Colonic mucosa (tissue), 4 donors: ENCODE results near the gene RFT1. TPM values are rescaled to one million over a fixed set of nuclear protein-coding genes. Genes with fewer than 3 reads are reported as not detected.
"Not testable (repeated sequence)": the region's sequence is repeated elsewhere in the genome, so short reads cannot be mapped to it uniquely, and the experiment has no call there.

ENCODE experiments used
- DNase-seq: peaks from one replicate; pipeline ENCODE4 v3.0.0-alpha.2; 2020
- H3K27ac ChIP-seq: fragments of 200-600 bp; one replicate; pipeline ENCODE4 v1.8.0; 2021
- H3K27me3 ChIP-seq: fragments of 200-600 bp; one replicate; pipeline ENCODE4 v1.8.0; 2021
- H3K36me3 ChIP-seq: fragments of 200-600 bp; one replicate; pipeline ENCODE4 v1.8.0; 2021
- H3K4me1 ChIP-seq: fragments of 200-600 bp; one replicate; pipeline ENCODE4 v1.8.0; 2021; ENCODE audit warnings: mild to moderate bottlenecking
- H3K4me3 ChIP-seq: fragments of 200-600 bp; one replicate; pipeline ENCODE4 v1.8.0; 2021
- H3K9ac ChIP-seq, 2 donors: one replicate each; pipeline ENCODE4 v1.7.0; 2013; ENCODE audit warnings: control low read depth in 2 of 2, low read depth in 2 of 2, low read length in 2 of 2
- H3K9me3 ChIP-seq: fragments of 200-600 bp; one replicate; pipeline ENCODE4 v1.8.0; 2021
- intact Hi-C: fragments of 100-400 bp; cut with DNase I; formaldehyde crosslinking; loops from one replicate; pipeline ENCODE4 v1.14.1; 2022
- total RNA-seq, 2 donors: library from RNA; stranded (reverse); fragmentation: NEBNext Ultra II Directional in 1 of 2; extraction: Animal tissue kit (Norgen Biotek cat#: 25700) in 1 of 2; gene quantifications; one replicate each; pipeline ENCODE4 v1.2.1, GENCODE V29; 2021
- TF ChIP-seq, protein P1 (sequence below): fragments of 200-600 bp; IDR thresholded peaks from one replicate; pipeline ENCODE4 v1.8.0; 2022; ENCODE audit warnings: antibody characterized with exemption, mild to moderate bottlenecking
- donor health status: healthy.
- donor health status: DM: no; HTN: no; CAD: no.
- donor health status: DM: no; HTN: no; CAD: no.

The RFT1 gene
- total RNA-seq, 2 donors from 2014 or later: 15.3 to 30.4 TPM

DNA sequence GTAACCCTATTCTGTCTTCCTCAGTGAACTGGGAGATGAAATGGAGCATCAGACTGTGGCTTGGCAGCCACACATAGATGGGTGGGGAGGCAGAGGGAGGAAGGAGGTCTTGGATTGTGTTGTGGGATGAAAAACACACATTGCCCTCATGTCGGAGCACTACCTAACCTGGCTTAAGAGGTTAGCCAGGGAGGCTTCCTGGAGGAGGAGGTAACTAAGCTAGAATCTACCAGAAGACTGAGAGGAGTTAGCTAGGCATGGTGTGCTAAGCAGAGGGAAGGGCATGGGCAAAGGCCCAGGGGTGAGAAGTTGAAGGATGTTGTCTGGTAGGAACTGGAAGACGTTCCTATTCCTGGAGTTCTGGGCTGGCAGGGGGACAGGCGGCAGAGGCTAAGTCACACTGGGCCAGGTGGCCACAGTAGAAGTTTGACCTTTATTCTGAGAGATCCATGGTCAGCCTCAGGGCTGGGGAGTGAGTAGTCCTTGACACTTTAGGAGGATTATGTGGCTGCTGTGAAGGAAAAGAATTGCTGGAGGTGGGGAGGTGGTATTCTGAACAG is 23.1 kb upstream of the RFT1 start:
- Histone ChIP-seq H3K27ac (no peak overlapping the region), H3K36me3 (no peaks in the 10 kb centered on the region), H3K4me3 (no peak overlapping the region), H3K4me1 (peaks cover 19% of the 10 kb centered on the region), H3K9ac (no peak overlapping the region), H3K27me3 (no peaks in the 10 kb centered on the region), H3K9me3 (no peaks in the 10 kb centered on the region)
- intact Hi-C loops: no loop called here
- no peak for DNase-seq
- TF ChIP-seq, protein P1, sequence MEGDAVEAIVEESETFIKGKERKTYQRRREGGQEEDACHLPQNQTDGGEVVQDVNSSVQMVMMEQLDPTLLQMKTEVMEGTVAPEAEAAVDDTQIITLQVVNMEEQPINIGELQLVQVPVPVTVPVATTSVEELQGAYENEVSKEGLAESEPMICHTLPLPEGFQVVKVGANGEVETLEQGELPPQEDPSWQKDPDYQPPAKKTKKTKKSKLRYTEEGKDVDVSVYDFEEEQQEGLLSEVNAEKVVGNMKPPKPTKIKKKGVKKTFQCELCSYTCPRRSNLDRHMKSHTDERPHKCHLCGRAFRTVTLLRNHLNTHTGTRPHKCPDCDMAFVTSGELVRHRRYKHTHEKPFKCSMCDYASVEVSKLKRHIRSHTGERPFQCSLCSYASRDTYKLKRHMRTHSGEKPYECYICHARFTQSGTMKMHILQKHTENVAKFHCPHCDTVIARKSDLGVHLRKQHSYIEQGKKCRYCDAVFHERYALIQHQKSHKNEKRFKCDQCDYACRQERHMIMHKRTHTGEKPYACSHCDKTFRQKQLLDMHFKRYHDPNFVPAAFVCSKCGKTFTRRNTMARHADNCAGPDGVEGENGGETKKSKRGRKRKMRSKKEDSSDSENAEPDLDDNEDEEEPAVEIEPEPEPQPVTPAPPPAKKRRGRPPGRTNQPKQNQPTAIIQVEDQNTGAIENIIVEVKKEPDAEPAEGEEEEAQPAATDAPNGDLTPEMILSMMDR: no peak

DNA sequence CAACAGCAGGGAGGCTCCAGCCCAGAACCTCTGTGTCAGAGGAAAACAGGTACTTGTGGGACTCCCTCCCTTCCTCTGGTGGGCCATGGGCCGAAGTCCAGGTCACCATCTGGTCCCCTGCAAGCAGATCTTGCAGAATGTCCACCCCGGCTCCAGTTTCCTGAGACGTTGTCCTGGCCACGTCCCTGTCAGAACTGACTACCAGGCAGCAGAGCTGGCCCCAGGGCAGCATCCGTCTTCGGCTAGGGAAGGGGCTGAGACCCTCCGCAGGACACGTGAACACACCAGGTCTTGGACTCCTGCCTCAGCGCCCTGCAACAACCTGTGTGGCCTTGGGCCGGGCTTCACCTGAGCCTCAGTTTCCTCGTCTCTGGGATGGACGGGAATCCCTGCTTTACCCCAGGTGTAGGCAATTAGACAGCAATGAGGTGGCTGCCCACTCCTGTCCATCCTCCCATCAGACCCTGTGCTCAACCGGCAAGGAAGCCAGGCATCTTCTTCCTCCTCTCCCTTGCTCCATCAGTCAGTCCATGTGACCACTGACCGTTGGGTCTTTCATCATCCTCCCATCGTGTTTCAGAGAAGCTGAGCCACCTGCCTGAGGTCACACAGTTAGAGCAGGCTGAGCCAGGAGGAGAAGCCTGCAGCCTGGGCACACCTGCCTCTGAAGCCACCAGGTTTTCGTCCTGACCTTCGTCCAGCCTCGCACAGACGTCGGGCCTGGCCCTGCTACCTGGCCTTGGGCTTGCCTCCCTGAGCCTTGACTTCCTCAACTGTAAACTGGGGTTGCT is 21.8 kb upstream of the RFT1 start:
- no peak overlapping the region for H3K9ac ChIP-seq
- no peaks in the 10 kb centered on the region for H3K36me3 ChIP-seq
- intact Hi-C loops: no loop called here
- peaks cover 28% of the 10 kb centered on the region for H3K4me1 ChIP-seq
- no peak overlapping the region for H3K4me3 ChIP-seq
- H3K27me3 ChIP-seq: no peaks in the 10 kb centered on the region
- no peak for DNase-seq
- H3K9me3 ChIP-seq: no peaks in the 10 kb centered on the region
- TF ChIP-seq, protein P1: no peak
- no peak overlapping the region for H3K27ac ChIP-seq

DNA sequence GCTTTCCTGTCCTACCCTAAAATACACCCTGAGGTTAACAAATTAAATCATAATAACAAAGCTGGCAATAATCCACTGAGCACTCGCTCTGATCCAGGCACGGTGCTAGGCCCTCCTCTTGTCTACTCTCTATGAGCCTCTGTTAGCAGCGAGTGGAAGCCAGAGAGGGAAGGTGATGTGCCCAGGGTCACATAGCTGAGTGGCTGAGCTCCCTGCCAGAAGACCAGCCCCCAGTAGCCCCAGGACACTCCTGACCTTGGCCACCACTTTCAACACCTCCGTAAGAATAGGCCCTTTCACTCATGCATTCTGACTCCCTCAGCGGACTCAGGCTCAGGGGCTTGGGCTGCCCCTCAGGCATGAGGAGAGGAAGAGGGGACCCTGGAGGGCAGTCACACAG is 21.2 kb upstream of the RFT1 start:
- DNase-seq: no peak
- Histone ChIP-seq H3K9me3 (no peaks in the 10 kb centered on the region), H3K9ac (no peak overlapping the region), H3K27ac (no peak overlapping the region), H3K36me3 (no peaks in the 10 kb centered on the region), H3K4me3 (no peak overlapping the region), H3K27me3 (no peaks in the 10 kb centered on the region), H3K4me1 (peaks cover 26% of the 10 kb centered on the region)
- intact Hi-C loops: no loop called here
- TF ChIP-seq, protein P1: no peak

DNA sequence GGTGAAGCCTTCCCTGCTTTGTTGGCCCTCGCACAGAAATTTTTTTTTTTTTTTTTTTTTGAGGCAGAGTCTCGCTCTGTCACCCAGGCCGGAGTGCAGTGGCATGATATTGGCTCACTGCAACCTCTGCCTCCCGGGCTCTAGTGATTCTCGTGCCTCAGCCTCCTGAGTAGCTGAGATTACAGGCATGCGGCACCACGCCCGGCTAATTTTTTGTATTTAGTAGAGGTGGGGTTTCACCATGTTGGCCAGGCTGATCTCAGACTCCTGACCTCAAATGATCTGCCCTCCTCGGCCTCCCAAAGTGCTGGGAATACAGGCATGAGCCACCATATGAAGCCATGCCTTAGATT is 20.8 kb upstream of the RFT1 start:
- H3K9me3 ChIP-seq, H3K36me3 ChIP-seq, H3K27ac ChIP-seq, intact Hi-C loops, H3K27me3 ChIP-seq, H3K4me3 ChIP-seq, DNase-seq: not testable (repeated sequence)
- Histone ChIP-seq H3K4me1 (peaks cover 26% of the 10 kb centered on the region), H3K9ac (peak overlapping the region in 1 of 2 donors; percentile 12)

DNA sequence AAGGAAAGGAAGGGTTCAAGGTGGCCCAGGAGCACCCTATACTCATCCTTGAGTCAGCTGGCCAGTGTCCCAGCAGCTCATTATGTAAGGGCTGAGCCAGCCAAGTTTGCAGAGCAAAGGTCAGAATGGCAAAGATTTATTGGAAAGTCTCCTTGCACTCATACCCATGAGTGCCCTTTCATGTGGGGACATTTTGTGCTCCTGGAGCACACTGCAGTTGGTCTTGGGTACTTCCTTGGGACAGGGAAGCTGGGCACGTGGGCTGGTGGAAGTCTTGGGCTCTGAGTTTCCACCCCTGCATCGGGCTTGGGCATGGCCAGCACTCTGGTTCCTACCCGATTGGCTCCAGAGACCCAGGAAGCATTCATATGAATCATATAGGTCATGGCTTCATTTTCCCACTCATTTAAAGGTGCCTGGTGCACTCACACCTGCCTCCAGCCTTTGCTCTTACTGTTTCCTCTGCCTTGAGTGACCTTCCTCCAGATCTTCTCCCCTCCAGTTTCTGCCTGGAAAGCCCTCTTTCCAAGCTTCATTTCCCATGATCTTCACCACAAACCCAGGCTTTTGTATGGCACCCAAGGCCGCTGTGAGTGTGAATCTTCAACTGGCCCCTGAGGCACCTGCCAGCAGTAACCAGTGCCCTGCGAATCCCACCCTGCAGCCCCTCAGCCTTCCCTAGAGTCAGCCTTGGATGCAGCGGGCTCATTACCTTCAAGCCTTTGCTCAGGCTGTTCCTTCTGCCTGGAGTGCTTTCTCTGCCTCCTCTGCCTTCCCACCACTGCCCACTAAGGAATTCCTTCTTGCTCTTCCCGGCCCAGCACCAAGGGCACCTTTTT is 20.2 kb upstream of the RFT1 start:
- Histone ChIP-seq H3K27ac (peak overlapping the region; percentile 63), H3K4me3 (no peak overlapping the region), H3K9ac (peak overlapping the region in 1 of 2 donors; percentile 12), H3K9me3 (no peaks in the 10 kb centered on the region), H3K36me3 (no peaks in the 10 kb centered on the region), H3K27me3 (no peaks in the 10 kb centered on the region), H3K4me1 (peaks cover 27% of the 10 kb centered on the region)
- intact Hi-C loops: no loop called here
- DNase-seq: peak; percentile 87
- TF ChIP-seq, protein P1: no peak
